T-helper 9 cell (primary cell): ENCODE measurements around the gene SLC39A11.
"Not testable (repeated sequence)": the region's sequence is repeated elsewhere in the genome, so short reads cannot be mapped to it uniquely, and the experiment has no call there.

Source experiments
- DNase-seq: peaks from one replicate; pipeline ENCODE4 v3.0.0-alpha.2; 2020

SLC39A11 gene

GRCh38 chr17:72943826-72944689, 148.4 kb downstream of the SLC39A11 start:
- DNase-seq, result no peak

- no peak for DNase-seq
Measured at GRCh38 chr17:72942579-72942978, 149.9 kb downstream of the SLC39A11 start.

GRCh38 chr17:72940496-72940895, 152.0 kb downstream of the SLC39A11 start:
- no peak for DNase-seq

GRCh38 chr17:72938482-72938881, 154.0 kb downstream of the SLC39A11 start:
- DNase-seq, result no peak

GRCh38 chr17:72937707-72938106, 154.8 kb downstream of the SLC39A11 start:
- no peak for DNase-seq

- not testable (repeated sequence) for DNase-seq
Measured at GRCh38 chr17:72937254-72937653, 155.2 kb downstream of the SLC39A11 start.

- no peak for DNase-seq
Measured at GRCh38 chr17:72935984-72936383, 156.5 kb downstream of the SLC39A11 start.

- DNase-seq, result no peak
Measured at GRCh38 chr17:72934927-72935326, 157.6 kb downstream of the SLC39A11 start.

GRCh38 chr17:72931635-72932034, 160.9 kb downstream of the SLC39A11 start:
- DNase-seq, result no peak

- DNase-seq, result no peak
Measured at GRCh38 chr17:72931163-72931562, 161.3 kb downstream of the SLC39A11 start.

- no peak for DNase-seq
Measured at GRCh38 chr17:72930031-72930430, 162.5 kb downstream of the SLC39A11 start.

- DNase-seq, result no peak
Measured at GRCh38 chr17:72928454-72929136, 163.9 kb downstream of the SLC39A11 start.

- DNase-seq, result no peak
Measured at GRCh38 chr17:72927760-72928159, 164.7 kb downstream of the SLC39A11 start.

GRCh38 chr17:72927146-72927545, 165.3 kb downstream of the SLC39A11 start:
- no peak for DNase-seq

GRCh38 chr17:72926171-72926570, 166.3 kb downstream of the SLC39A11 start:
- DNase-seq, result no peak

GRCh38 chr17:72924196-72924595, 168.3 kb downstream of the SLC39A11 start:
- no peak for DNase-seq

- DNase-seq, result no peak
Measured at GRCh38 chr17:72922219-72922618, 170.3 kb downstream of the SLC39A11 start.

GRCh38 chr17:72921347-72922054, 171.0 kb downstream of the SLC39A11 start:
- DNase-seq, result no peak

- no peak for DNase-seq
Measured at GRCh38 chr17:72920513-72920912, 172.0 kb downstream of the SLC39A11 start.

- DNase-seq, result no peak
Measured at GRCh38 chr17:72916991-72917390, 175.5 kb downstream of the SLC39A11 start.

GRCh38 chr17:72915625-72916081, 176.8 kb downstream of the SLC39A11 start:
- no peak for DNase-seq

GRCh38 chr17:72913142-72913682, 179.3 kb downstream of the SLC39A11 start:
- DNase-seq, result no peak

- no peak for DNase-seq
Measured at GRCh38 chr17:72906306-72906705, 186.2 kb downstream of the SLC39A11 start.
